HCT116 (cell line): ENCODE data around the gene RGCC. TPM values are rescaled to one million over a fixed set of nuclear protein-coding genes. Genes with fewer than 3 reads are reported as not detected.

Experiments used
- ATAC-seq: fragments of 200-7000 bp; cut with Tn5 transposase; 2 replicates; pipeline ENCODE4 v1.9.1; 2020; ENCODE audit warnings: mild to moderate bottlenecking, moderate library complexity
- BruUV-seq: library from RNA; stranded (reverse); fragments of 400-500 nt; replicated peaks from 2 replicates; lab custom pipeline; 2021; lab: Mats Ljungman, UMichigan
- CTCF ChIA-PET: fragments of 300-600 bp; sonication (Branson Sonifier 250); formaldehyde crosslinking; loops from one replicate; lab custom pipeline; 2021; ENCODE audit warnings: antibody characterized with exemption; lab: Charles Lee
- POLR2A ChIA-PET: fragments of 300-600, 350-600 bp; sonication (Branson Sonifier 250); formaldehyde crosslinking; loops from one replicate; lab custom pipeline; 2021; ENCODE audit warnings: antibody characterized with exemption; lab: Charles Lee
- RAD21 ChIA-PET, 2 experiments: fragments of 300-600 bp; sonication (Branson Sonifier 250); formaldehyde crosslinking; loops; one replicate each; lab custom pipeline; 2023; ENCODE audit warnings: low total read pairs in 2 of 2; ENCODE audit not compliant: uncharacterized antibody in 2 of 2, unreplicated experiment in 2 of 2, low non-redundant PET in 1 of 2; lab: Charles Lee
- DNase-seq: peaks from one replicate; pipeline ENCODE4 v3.0.0-alpha.2; 2010; ENCODE audit warnings: low read depth, low spot score
- H2AFZ ChIP-seq: fragments of 200-600 bp; shearing (Covaris generic), sonication (generic); 2 replicates; pipeline ENCODE4 v1.6.1; 2017; ENCODE audit warnings: low read depth, mixed run types, mixed read lengths, antibody characterized with exemption, low read length; ENCODE audit not compliant: poor library complexity, severe bottlenecking
- H3K27ac ChIP-seq: 2 replicates; pipeline ENCODE4 v1.5.1; 2012; ENCODE audit warnings: low read depth, low read length
- H3K27me3 ChIP-seq: fragments of 200-600 bp; sonication (generic); 2 replicates; pipeline ENCODE4 v1.6.1; 2016; ENCODE audit warnings: mixed run types, low read length, mixed read lengths; ENCODE audit not compliant: insufficient read depth
- H3K36me3 ChIP-seq, 2 experiments: fragments of 200-500 bp in 1 of 2; fragments of 200-600 bp in 1 of 2; sonication (Bioruptor generic) in 1 of 2; sonication (generic) in 1 of 2; 2 replicates each; pipeline versions ENCODE4 v1.5.1 to v1.6.1; 2014 to 2016; ENCODE audit warnings: low read length in 2 of 2, inconsistent platforms in 1 of 2, mixed read lengths in 1 of 2, mixed run types in 1 of 2; ENCODE audit not compliant: insufficient read depth in 2 of 2, control insufficient read depth in 1 of 2
- H3K4me1 ChIP-seq, 2 experiments: fragments of 200-600 bp in 1 of 2; sonication (generic) in 1 of 2; 2 replicates each; pipeline versions ENCODE4 v1.5.1 to v1.6.1; 2012 to 2017; ENCODE audit warnings: low read length in 2 of 2, inconsistent platforms in 1 of 2, mild to moderate bottlenecking in 1 of 2, mixed read lengths in 1 of 2, mixed run types in 1 of 2, moderate library complexity in 1 of 2; ENCODE audit not compliant: insufficient read depth in 2 of 2, control insufficient read depth in 1 of 2
- H3K4me2 ChIP-seq: fragments of 200-600 bp; sonication (generic); 2 replicates; pipeline ENCODE4 v1.6.1; 2017; ENCODE audit warnings: mixed run types, low read length, mixed read lengths
- H3K4me3 ChIP-seq, 2 experiments: fragments of 200-600 bp in 1 of 2; sonication (generic) in 1 of 2; replicated peaks in 1 of 2; 2 replicates each; pipeline ENCODE4 v1.5.1; 2011 to 2016; ENCODE audit warnings: low read length in 2 of 2, control low read depth in 1 of 2, low read depth in 1 of 2, mild to moderate bottlenecking in 1 of 2, mixed read lengths in 1 of 2, mixed run types in 1 of 2
- H3K79me2 ChIP-seq: fragments of 200-600 bp; sonication (generic); 2 replicates; pipeline ENCODE4 v1.6.1; 2017; ENCODE audit warnings: mild to moderate bottlenecking, mixed run types, low read length, moderate library complexity, mixed read lengths; ENCODE audit not compliant: insufficient read depth
- H3K9ac ChIP-seq: fragments of 200-600 bp; sonication (generic); 2 replicates; pipeline ENCODE4 v1.6.1; 2016; ENCODE audit warnings: low read length, mixed read lengths
- H3K9me2 ChIP-seq: fragments of 200-600 bp; sonication (generic), shearing (Covaris generic); 2 replicates; pipeline ENCODE4 v1.6.1; 2017; ENCODE audit warnings: mixed run types, mild to moderate bottlenecking, moderate library complexity; ENCODE audit not compliant: insufficient read depth
- H3K9me3 ChIP-seq, 2 experiments: fragments of 200-500 bp in 1 of 2; fragments of 200-600 bp in 1 of 2; sonication (Bioruptor generic) in 1 of 2; sonication (generic) in 1 of 2; 2 replicates each; pipeline ENCODE4 v1.6.1; 2014 to 2017; ENCODE audit warnings: low read length in 2 of 2, mixed read lengths in 2 of 2, inconsistent platforms in 1 of 2, low read depth in 1 of 2, mild to moderate bottlenecking in 1 of 2, mixed run types in 1 of 2, moderate library complexity in 1 of 2; ENCODE audit not compliant: control insufficient read depth in 1 of 2, insufficient read depth in 1 of 2
- H4K20me1 ChIP-seq: fragments of 200-600 bp; sonication (generic), shearing (Covaris generic); 2 replicates; pipeline ENCODE4 v1.6.1; 2017; ENCODE audit warnings: mixed run types, mild to moderate bottlenecking, moderate library complexity; ENCODE audit not compliant: insufficient read depth
- CBX3 ChIP-seq: IDR thresholded peaks from 2 replicates; pipeline ENCODE4 v1.6.1; 2012; ENCODE audit warnings: low read depth
- CEBPB ChIP-seq: IDR thresholded peaks from 2 replicates; pipeline ENCODE4 v1.6.1; 2012; ENCODE audit warnings: low read depth
- CTCF ChIP-seq, 3 experiments: fragments of 200-600 bp in 1 of 3; sonication (generic) in 1 of 3; IDR thresholded peaks in 2 of 3; conservative IDR thresholded peaks in 1 of 3; 2 replicates each; pipeline ENCODE4 v1.5.1; 2012 to 2017; ENCODE audit warnings: low read depth in 2 of 3, low read length in 2 of 3, antibody characterized with exemption in 1 of 3, borderline replicate concordance in 1 of 3, control low read depth in 1 of 3, mild to moderate bottlenecking in 1 of 3, mixed read lengths in 1 of 3, mixed run types in 1 of 3, moderate library complexity in 1 of 3; ENCODE audit not compliant: insufficient read depth in 1 of 3
- ELF1 ChIP-seq: IDR thresholded peaks from 2 replicates; pipeline ENCODE4 v1.6.1; 2012; ENCODE audit warnings: low read depth, borderline replicate concordance
- EZH2 ChIP-seq: fragments of 200-600 bp; sonication (generic); IDR thresholded peaks from 2 replicates; pipeline ENCODE4 v1.6.1; 2017; ENCODE audit warnings: antibody characterized with exemption, mixed run types
- EZH2phosphoT487 ChIP-seq: fragments of 200-600 bp; IDR thresholded peaks from 2 replicates; pipeline ENCODE4 v1.6.1; 2018; ENCODE audit warnings: antibody characterized with exemption, borderline replicate concordance
- FOSL1 ChIP-seq: IDR thresholded peaks from 2 replicates; pipeline ENCODE4 v1.6.1; 2012; ENCODE audit warnings: low read depth
- JUND ChIP-seq: IDR thresholded peaks from 2 replicates; pipeline ENCODE4 v1.6.1; 2012
- RAD21 ChIP-seq: IDR thresholded peaks from 2 replicates; pipeline ENCODE4 v1.6.1; 2012; ENCODE audit warnings: low read depth, mild to moderate bottlenecking
- SIN3A ChIP-seq: IDR thresholded peaks from 2 replicates; pipeline ENCODE4 v1.6.1; 2012; ENCODE audit warnings: low read depth
- SRF ChIP-seq: IDR thresholded peaks from 2 replicates; pipeline ENCODE4 v1.6.1; 2012; ENCODE audit warnings: low read depth
- TCF7L2 ChIP-seq: IDR thresholded peaks from 2 replicates; pipeline ENCODE4 v1.7.0; 2011; ENCODE audit warnings: borderline replicate concordance, inconsistent platforms; ENCODE audit not compliant: insufficient read depth, insufficient read length; ENCODE audit errors: extremely low read depth
- YY1 ChIP-seq: IDR thresholded peaks from 2 replicates; pipeline ENCODE4 v1.6.1; 2011; ENCODE audit warnings: low read length, low read depth, moderate library complexity, mild to moderate bottlenecking; ENCODE audit not compliant: insufficient replicate concordance; ENCODE audit errors: extremely low read depth
- ZBTB33 ChIP-seq: IDR thresholded peaks from 2 replicates; pipeline ENCODE4 v1.6.1; 2011; ENCODE audit warnings: mild to moderate bottlenecking, low read length, moderate library complexity; ENCODE audit not compliant: insufficient replicate concordance; ENCODE audit errors: extremely low read depth
- ZFX ChIP-seq: fragments of 450-650 bp; IDR thresholded peaks from 2 replicates; pipeline ENCODE4 v1.6.1; 2017
- ZNF274 ChIP-seq: fragments of 200-500 bp; sonication (Bioruptor generic); IDR thresholded peaks from 2 replicates; pipeline ENCODE4 v1.6.1; 2014; ENCODE audit warnings: mild to moderate bottlenecking, low read depth, low read length, inconsistent platforms
- intact Hi-C: fragments of 100-400 bp; cut with micrococcal nuclease; formaldehyde crosslinking; loops from 2 replicates; pipeline ENCODE4 v1.10.0; 2022
- total RNA-seq: library from RNA; stranded (reverse); gene quantifications from one replicate; pipeline ENCODE4 v1.2.1, GENCODE V29; 2021; ENCODE audit not compliant: unreplicated experiment
- TF ChIP-seq, protein P1 (sequence below): IDR thresholded peaks from 2 replicates; pipeline ENCODE4 v1.6.1; 2012

Gene RGCC
- total RNA-seq, 1 experiment from 2014 or later, result 3.2 TPM

DNA sequence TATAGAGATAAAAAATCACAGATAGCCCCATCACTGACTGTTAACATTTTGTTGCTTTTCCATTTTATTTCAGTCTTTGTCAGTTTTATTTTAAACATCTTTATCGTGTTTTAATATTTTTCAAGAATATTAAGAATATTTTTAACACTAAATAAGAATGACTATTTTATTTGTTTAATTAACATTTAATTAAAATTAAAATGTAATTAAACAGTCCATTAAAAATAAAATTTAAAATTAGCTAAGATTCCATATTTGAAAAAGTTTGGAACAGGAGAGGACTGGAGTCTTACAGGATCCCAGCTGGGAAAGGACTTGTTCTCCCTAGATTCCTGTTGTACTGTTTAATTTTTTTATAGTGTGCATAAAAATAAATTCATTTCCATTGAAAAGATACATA, 54.5 kb downstream of the RGCC start:
- no peaks in the 10 kb centered on the region for H3K36me3 ChIP-seq
- BruUV-seq, result no TSS peak
- H3K4me2 ChIP-seq, result no peak overlapping the region
- no peaks in the 10 kb centered on the region for H3K27me3 ChIP-seq
- H3K9me3 ChIP-seq, result no peaks in the 10 kb centered on the region
- no peak overlapping the region for H3K4me3 ChIP-seq
- no peaks in the 10 kb centered on the region for H3K9me2 ChIP-seq
- ChIA-PET POLR2A (no interaction called here), CTCF (no interaction called here), RAD21 (no interaction called here)
- H3K9ac ChIP-seq, result no peak overlapping the region
- H3K79me2 ChIP-seq, result no peaks in the 10 kb centered on the region
- DNase-seq, result no peak
- intact Hi-C loops, result no loop called here
- no peak overlapping the region for H3K27ac ChIP-seq
- no peak overlapping the region for H2AFZ ChIP-seq
- no peak for ATAC-seq
- TF ChIP-seq ELF1 (no peak), FOSL1 (no peak), SRF (no peak), ZNF274 (no peak), CTCF (IDR thresholded peaks at IDR 0.05 in 2 of 3, conservative IDR thresholded peaks at IDR 0.05 in 1 of 3; ENCODE audit: borderline replicate concordance in 1 of 3, insufficient read depth in 1 of 3, low read depth in 2 of 3, low read length in 2 of 3) (no peak), EZH2phosphoT487 (no peak), SIN3A (no peak), CEBPB (no peak), RAD21 (no peak), ZFX (no peak), CBX3 (no peak), YY1 (no peak), ZBTB33 (no peak), TCF7L2 (no peak), JUND (no peak), EZH2 (no peak)
- TF ChIP-seq, protein P1, sequence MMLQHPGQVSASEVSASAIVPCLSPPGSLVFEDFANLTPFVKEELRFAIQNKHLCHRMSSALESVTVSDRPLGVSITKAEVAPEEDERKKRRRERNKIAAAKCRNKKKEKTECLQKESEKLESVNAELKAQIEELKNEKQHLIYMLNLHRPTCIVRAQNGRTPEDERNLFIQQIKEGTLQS, result no peak
- no peaks in the 10 kb centered on the region for H4K20me1 ChIP-seq
- no peaks in the 10 kb centered on the region for H3K4me1 ChIP-seq
